Activated T-helper 1 cell treated with anti-CD3 and anti-CD28 coated beads, Interleukin-2, amount 50 U/mL, for 16 hours (primary cell): ENCODE measurements around the gene RPS6KL1.

Experiments
- DNase-seq, 2 donors: peaks; one replicate each; pipeline ENCODE4 v3.0.0-alpha.2; 2020; ENCODE audit warnings: low read depth in 1 of 2, low spot score in 1 of 2

The RPS6KL1 gene, protein sequence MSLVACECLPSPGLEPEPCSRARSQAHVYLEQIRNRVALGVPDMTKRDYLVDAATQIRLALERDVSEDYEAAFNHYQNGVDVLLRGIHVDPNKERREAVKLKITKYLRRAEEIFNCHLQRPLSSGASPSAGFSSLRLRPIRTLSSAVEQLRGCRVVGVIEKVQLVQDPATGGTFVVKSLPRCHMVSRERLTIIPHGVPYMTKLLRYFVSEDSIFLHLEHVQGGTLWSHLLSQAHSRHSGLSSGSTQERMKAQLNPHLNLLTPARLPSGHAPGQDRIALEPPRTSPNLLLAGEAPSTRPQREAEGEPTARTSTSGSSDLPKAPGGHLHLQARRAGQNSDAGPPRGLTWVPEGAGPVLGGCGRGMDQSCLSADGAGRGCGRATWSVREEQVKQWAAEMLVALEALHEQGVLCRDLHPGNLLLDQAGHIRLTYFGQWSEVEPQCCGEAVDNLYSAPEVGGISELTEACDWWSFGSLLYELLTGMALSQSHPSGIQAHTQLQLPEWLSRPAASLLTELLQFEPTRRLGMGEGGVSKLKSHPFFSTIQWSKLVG

DNA sequence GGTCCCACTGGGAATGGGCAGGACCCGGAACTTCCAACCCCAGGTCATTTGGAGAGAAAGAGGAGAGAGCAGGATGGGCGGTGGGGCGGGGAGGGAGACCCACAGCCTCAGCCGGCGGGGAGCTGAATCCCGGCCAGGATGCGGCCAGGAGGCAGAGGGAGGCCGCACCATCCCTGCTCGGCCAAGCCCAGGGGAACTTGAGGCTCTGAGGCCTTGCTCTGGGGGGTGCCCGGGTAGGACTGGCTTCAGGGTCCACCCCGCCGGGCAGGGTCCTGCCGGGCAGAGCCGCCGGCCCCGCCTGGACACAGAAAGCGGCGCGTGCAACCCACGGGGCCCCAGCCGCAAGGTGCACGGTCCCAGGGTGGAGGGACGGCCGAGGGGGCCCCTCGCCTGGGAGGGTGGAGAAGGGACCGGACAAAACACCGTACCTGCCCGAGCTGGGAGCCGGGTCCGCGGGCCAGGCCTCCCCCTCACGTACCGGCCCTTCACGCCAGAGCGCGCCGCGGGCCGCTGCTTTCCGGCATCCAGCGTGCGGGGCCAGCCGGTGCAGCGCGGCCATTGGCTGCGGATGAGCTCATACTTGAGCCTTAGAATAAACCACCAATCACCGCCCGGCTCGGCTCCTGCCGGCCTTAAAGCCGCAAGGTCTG, at the start of gene RPS6KL1:
Gene RPS6KL1 (minus strand): TSS at position 509 of the 650 bp plus-strand sequence. CDS start 1,719 bp downstream, outside the sequence.
- peak; percentile 37 to 57 for DNase-seq

- no peak for DNase-seq
Observed at GRCh38 chr14:74968811-74969210, 45.8 kb upstream of the RPS6KL1 start.

- DNase-seq = no peak
Observed at GRCh38 chr14:74965486-74966153, 42.6 kb upstream of the RPS6KL1 start.

GRCh38 chr14:74964787-74965485, 41.9 kb upstream of the RPS6KL1 start:
- no peak for DNase-seq

- DNase-seq = no peak
Observed at GRCh38 chr14:74963705-74964271, 40.7 kb upstream of the RPS6KL1 start.

- DNase-seq = no peak
Observed at GRCh38 chr14:74963178-74963704, 40.2 kb upstream of the RPS6KL1 start.

- DNase-seq = no peak
Observed at GRCh38 chr14:74962493-74962892, 39.4 kb upstream of the RPS6KL1 start.

DNA sequence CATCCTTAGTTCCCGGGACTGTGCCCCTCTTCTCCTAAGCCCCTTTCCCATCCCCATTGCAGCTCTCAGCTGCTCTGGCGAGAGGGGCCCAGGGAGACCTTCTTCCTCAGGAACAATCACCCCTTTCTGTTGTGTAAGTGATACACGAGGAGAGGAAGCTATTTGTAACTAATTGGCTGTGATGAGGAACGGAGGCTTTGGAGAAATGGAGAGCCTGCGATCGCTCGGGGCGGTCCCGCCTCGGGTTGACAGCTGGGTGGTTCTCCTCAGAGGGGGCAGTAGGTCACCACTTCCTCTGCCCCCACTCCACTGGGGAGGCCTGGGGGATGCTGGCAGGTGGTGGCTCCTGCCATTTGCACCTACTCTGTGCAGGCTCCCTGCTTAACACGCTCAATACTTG, 39.0 kb upstream of the RPS6KL1 start:
- no peak for DNase-seq

DNA sequence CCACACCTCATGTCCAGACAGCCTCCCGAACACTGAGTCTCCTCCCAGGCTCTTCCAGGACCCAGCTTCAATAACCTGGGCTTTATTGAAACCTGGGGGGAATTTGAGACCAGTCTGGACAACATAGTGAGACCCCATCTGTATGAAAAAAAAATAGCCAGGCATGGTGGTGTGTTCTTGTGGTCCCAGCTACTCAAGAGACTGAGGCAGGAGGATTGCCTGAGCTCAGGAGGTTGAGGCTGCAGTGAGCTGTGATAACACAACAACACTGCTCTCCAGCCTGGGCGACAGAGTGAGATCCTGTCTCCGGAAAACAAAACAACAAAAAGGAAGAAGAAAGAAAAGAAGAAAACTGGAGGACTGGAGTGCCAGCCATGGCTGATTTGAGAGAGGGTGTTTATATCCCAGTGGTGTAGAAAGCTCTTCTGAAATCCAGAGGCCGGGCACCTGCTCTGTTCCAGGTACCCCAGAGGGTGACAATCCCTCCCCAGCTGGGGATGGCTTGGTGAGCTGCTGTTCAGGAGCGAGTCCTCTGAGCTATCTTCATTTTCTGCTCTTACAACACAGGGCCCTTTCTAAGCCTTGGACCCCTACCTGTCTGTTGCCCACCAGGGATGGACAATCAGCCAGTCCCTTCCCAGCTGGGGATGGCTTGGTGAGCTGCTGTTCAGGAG, 38.3 kb upstream of the RPS6KL1 start:
- no peak for DNase-seq

DNA sequence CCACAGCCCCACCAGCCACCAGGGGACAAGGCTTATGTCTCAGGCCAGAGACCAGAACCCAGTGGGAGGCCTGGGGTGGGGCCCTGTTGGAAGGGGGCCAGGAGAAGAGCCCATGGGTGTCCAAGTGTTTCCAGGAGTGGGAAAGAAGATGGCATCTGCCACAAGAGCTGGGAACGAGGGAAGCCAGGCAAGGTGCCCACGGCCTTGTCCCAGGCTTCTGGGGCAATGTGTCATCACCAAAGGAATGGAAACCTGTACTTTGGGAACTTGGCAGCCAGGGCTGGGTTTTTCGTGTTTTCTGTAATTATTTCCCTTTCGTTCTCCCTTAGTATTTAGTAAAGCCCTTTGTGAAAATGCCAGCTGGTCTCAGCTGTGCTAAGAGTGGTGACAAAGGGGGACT, 37.7 kb upstream of the RPS6KL1 start:
- DNase-seq = no peak

- DNase-seq = no peak
Observed at GRCh38 chr14:74959596-74960180, 36.6 kb upstream of the RPS6KL1 start.

GRCh38 chr14:74956280-74957072, 33.4 kb upstream of the RPS6KL1 start:
- DNase-seq = no peak

- no peak for DNase-seq
Observed at GRCh38 chr14:74956027-74956279, 32.9 kb upstream of the RPS6KL1 start.

GRCh38 chr14:74955229-74956026, 32.4 kb upstream of the RPS6KL1 start, which contains the start of gene PGF:
PGF (minus strand) TSS chr14:74955597; CDS start chr14:74955242, 355 bp downstream.
- DNase-seq = no peak

- DNase-seq = no peak
Observed at GRCh38 chr14:74954947-74955228, 31.8 kb upstream of the RPS6KL1 start.

- DNase-seq = no peak
Observed at GRCh38 chr14:74954232-74954946, 31.3 kb upstream of the RPS6KL1 start.

DNA sequence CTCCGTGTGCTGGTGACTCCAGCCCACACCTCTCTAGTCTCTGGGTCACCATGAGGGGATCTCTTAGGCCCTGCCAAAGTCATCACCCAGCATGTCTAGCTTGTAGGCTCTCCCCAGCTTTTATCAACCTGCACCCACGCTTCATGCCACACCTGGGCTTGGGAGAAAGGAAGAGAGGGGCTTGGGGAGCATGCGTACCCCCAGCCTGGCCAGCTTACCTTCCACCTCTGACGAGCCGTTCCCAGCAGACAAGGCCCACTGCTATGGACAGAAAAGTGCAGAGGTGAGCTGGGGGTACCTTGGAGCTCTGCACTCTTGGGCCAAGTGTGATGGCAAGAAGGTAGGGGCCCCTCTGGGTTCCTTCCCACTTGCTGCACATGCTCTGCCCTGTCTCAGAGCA, 30.6 kb upstream of the RPS6KL1 start:
- no peak for DNase-seq
